GM19328 (cell line): ENCODE results near the gene ROBO4.

Source experiments
- ATAC-seq: cut with Tn5 transposase; IDR thresholded peaks from one replicate; pipeline ENCODE4 v1.9.1; 2021; ENCODE audit warnings: mild to moderate bottlenecking, moderate library complexity; ENCODE audit not compliant: unreplicated experiment

ROBO4 gene

DNA sequence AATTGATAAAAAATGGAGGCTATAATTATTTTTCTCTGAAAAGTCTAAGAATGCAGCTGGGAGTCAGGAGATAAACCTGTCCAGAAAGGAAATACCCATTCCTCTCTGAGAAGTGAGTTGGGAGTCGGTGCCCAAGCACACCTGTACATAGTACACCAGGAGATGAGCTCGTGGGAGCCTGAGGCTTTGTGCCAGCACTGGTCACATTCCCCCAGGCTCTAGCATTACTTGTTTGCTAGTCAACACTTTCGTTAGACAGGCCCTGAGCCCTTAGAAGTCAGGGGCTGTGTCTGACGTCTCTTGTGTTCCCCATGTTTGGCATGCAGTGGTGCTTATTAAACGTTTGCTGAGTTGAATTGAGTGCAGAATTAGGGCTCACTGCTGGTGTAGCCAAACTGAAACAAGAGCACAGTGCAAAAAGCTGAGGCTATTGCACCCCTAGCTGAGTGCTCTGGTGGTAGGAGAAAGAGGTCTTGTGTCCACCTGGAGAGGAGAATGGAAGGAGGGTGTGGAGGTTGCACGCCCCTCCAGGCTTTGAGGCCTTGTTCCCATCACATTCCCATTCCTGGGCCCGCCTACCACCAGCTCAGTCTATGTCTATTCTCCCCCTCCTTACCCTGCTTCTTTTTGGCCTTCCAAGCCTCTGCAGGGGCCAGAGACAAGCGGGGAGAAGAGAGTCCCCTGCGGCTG is 6.8 kb downstream of the ROBO4 start:
- ATAC-seq = no peak

GRCh38 chr11:124890151-124890550 is 7.5 kb downstream of the ROBO4 start:
- ATAC-seq = no peak

GRCh38 chr11:124889191-124890091 is 8.2 kb downstream of the ROBO4 start:
- ATAC-seq = no peak

DNA sequence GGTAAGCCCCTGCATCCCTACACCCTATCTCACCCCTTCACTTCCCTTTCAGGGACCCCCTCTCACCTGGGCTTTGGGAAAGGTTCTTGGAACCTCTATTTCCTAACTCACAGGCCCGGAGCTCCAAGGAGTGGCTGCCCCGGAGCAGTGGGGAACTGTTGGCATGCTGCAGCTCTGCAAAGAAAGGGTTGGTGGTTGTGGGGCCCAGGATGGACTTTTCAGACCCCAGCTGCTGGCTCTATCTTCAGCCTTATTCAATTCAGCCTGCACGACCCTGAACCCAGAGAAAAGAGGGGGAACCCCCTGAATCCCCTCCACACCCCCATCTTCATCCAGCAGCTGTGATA is 10.0 kb downstream of the ROBO4 start:
- no peak for ATAC-seq

DNA sequence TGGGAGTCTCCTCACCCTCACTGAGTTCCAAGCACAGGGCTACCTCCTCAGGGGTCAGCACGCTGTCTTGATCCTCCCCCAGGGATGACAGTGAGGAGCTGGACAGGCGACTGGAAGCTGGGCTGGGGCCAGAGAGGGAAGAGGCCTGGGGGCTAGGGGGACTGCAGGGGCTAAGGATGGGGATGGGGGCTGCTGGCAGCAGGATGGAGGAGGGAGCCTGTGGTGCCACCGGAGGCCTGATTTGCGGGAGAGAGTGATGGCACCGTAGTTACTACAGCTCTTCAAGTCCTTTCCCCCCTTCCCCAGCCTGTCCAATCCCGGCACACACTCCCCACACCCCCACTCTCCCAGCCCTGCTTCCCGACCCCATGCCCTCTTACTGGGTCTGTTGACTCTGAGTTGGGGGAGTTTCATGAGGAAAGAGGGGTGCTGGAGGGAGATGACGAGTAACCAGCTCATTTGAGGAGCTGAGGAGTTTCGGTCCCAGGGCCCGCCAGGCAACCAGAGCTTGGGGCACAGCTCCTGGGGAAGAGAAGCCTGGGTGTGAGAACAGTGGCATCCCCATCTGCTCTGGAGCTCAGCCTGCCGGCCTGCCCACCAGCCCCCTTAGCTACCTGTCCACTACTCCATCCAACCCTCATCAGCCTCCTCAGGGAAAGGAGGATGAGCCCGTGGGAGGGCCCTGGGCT is 10.5 kb downstream of the ROBO4 start:
- no peak for ATAC-seq

DNA sequence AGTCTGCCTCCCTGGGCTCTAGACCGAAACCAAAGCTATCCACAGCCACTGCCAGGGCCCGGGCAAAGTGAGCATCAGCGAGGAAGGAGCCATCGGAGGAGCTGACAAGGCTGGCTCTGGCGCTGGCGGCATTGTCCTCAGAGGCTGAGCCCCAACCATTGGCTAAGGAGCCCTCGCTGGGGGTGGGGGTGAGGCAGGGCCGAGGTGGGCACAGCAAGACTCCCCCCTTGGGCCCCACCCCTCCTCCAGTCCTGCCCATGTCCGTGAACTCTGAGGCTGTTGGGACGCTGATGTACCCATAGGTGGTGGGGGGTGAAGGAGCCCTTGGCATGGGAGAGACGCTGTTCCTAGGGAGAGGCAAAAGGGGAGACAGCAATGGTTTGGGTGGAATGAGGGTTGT is 11.2 kb downstream of the ROBO4 start:
- no peak for ATAC-seq

GRCh38 chr11:124884869-124885479 is 12.7 kb downstream of the ROBO4 start:
- no peak for ATAC-seq

DNA sequence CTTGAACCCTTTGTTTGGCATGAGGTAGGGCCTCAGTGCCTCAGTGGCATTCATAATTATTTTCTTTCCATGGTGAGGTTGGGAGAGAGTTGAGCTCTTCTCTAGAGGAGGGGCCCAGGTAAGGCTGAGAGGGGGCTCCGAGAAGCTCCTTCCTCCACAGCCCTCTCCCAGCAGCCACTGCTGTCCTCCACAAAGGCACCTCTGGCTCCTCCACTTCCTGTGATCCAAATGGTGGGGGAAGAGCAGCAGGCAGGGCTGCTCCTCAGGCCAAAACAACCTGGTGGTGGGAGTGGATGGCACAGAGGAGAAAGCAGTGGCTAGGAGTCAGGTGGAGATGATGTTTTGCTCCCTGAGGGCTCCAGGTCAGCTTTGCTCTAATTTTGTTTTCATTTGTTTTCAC is 13.3 kb downstream of the ROBO4 start:
- ATAC-seq = no peak

GRCh38 chr11:124882339-124883071 is 15.2 kb downstream of the ROBO4 start:
- ATAC-seq = no peak

DNA sequence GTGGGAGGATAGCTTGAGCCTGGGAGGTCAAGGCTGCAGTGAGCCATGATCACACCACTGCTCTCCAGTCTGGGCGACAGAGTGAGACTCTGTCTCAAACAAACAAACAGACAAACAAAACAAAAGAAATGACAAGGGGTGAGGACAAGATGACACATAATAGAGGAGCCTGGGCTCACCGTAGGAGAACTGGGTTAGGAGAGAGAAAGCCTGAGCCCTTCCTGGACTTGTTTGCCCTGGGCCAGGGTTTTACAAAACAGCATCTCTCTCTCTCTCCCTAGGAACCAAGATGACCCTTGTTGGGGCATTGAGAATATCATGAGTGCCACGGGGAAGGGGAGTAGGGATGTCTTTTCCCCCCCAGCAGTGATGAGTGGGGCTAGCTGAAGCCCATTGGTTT is 16.7 kb downstream of the ROBO4 start:
- no peak for ATAC-seq

DNA sequence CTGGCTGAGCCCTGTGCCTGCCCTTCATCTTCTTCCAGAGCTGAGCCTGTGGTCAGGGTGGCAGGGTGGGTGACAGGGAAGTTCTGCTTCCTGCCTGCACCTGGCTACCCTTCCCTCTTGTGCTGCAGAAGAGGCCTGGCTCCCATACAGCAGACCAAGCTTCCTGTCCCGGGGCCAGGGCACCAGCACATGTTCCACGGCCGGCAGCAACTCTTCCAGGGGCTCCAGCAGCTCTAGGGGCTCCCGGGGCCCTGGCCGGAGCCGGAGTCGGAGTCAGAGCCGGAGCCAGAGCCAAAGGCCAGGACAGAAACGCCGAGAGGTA is 17.4 kb downstream of the ROBO4 start:
- ATAC-seq = no peak

DNA sequence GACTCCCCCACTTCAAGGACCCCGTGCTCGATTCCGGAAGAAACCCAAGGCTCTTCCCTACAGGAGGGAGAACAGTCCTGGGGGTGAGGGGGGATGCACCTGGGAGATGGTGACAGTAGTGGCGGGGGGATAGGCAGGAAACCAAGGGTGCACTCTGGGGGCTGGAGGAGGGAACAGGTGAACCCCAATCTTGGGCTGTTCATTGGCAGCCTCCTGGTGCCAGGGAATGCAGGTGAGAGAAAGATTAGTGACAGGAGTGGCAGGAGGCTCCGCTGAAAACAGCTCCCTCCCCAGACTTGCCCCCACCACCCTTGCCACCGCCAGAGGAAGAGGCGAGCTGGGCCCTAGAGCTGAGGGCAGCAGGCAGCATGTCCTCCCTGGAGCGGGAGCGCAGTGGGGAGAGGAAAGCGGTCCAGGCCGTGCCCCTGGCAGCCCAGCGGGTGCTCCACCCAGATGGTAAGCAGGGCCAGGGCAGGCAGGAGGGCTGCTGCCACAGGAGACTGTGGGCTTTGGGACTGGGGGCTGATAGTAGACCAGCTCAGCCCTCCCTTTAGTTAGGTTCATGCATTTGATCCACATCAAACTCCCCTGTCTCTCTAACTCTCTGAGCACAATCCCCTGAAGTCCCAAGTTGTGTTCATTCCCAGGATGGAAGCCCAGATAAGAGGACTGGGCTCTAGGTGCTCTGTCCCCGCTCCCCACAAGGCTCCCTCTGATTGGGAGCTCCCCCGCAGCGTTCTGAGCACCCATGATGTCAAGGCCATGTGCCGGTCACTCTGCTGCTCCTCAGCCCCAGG is 18.0 kb downstream of the ROBO4 start:
- no peak for ATAC-seq

- ATAC-seq = no peak
These were observed 18.7 kb downstream of the ROBO4 start for GRCh38 chr11:124878759-124879492.

GRCh38 chr11:124877910-124878758 is 19.5 kb downstream of the ROBO4 start:
- ATAC-seq = no peak

GRCh38 chr11:124877631-124877909 is 20.1 kb downstream of the ROBO4 start:
- ATAC-seq = no peak

DNA sequence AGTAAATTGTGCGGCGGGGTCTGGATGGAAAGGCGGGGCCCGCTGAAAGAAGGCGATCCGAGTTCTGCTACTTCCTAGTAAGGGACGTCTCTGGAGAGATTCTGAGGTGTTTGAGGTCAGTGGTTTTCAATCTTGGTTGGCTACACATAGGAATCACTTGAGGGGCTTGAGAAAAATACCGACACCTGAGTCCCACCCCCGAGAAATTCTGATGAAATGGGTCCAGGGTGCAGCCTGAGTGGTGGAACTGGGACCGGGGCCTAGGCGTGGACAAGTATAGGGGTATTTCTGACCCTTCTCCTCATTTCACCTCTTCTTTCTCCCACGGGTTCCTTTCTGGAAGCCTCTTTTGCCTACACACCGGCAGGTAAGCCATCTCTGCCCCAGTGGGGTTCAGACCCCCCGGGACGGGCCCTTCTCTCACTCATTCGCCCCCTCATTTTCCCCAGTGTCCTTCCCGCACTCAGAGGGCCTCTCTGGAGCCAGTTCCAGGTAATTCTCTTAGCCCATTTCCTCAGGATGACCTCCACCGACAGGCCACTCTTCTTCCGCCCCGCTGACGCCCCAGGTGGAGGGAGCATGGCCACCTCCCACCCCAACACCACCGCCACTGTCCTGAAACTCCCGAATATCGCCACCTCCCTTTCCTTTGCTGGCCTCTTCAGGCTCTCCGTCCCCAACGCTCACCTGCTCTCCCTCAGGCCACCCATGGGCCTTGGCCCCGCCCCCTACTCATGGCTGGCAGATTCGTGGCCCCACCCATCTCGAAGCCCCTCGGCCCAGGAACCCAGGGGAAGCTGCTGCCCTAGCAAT is 20.6 kb downstream of the ROBO4 start:
- ATAC-seq = no peak

DNA sequence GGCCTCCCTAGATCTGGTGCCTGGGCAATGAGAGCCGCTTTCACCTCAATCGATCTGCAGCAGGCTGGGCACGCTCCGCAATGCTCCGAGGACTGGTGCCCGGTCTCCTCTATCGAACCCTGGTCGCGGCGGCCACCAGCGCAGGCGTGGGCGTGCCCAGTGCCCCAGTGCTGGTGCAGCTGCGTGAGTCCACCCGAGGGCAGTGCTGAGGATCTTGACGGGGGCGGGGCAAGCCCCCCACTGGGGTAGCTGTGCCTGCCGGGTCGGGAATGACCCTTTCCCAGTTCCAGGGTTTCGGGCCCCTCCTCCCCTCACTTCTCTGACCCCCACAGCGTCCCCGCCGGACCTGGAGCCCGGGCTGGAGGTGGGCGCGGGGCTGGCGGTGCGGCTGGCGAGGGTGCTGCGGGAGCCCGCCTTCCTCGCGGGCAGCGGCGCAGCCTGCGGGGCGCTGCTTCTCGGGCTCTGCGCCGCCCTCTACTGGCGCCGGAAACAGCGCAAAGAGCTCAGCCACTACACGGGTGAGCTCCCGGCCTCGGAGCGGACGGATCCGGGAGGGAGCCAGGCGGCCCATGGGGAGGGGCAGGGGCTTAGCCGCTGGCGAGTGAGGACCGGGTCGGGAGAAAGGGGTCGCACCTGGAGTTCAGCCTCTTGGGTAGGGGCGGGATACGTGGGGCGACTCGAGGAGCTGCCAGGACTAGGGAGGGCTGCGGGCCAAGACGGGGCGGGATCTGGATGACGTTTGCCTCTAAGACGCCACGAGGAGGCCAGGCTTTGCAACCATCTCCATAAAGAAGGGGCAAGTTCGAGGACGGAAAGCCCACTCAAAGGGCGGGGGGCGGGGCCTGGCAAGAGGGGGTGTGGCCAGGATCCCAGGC is 21.5 kb downstream of the ROBO4 start:
- ATAC-seq = peak; percentile 90
